Uterus (tissue), 4 donors: ENCODE measurements around the gene IRF2BP2. TPM values are rescaled to one million over a fixed set of nuclear protein-coding genes. Genes with fewer than 3 reads are reported as not detected.

ENCODE experiments used
- DNase-seq, 2 donors: peaks; one replicate each; pipeline ENCODE4 v3.0.0-alpha.2; 2019 to 2020
- H3K27ac ChIP-seq, 2 donors: fragments of 200-600 bp; sonication (generic); 1 replicate in 1 of 2; 2 replicates in 1 of 2; pipeline ENCODE4 v1.5.1; 2016 to 2018
- H3K27me3 ChIP-seq, 2 donors: fragments of 200-600 bp; sonication (generic); one replicate each; pipeline ENCODE4 v1.5.1; 2018 to 2019; ENCODE audit warnings: control low read depth in 1 of 2
- H3K36me3 ChIP-seq, 2 donors: fragments of 200-600 bp; sonication (generic); one replicate each; pipeline ENCODE4 v1.5.1; 2019; ENCODE audit warnings: control low read depth in 1 of 2
- H3K4me1 ChIP-seq, 2 donors: fragments of 200-600 bp; sonication (generic); one replicate each; pipeline ENCODE4 v1.5.1; 2018 to 2019; ENCODE audit warnings: control low read depth in 1 of 2
- H3K4me3 ChIP-seq, 2 donors: fragments of 200-600 bp; sonication (generic); 1 replicate in 1 of 2; 2 replicates in 1 of 2; pipeline ENCODE4 v1.5.1; 2018 to 2019; ENCODE audit warnings: mild to moderate bottlenecking in 1 of 2
- H3K9me3 ChIP-seq, 2 donors: fragments of 200-600 bp; sonication (generic); one replicate each; pipeline ENCODE4 v1.5.1; 2019; ENCODE audit warnings: control low read depth in 1 of 2
- CTCF ChIP-seq, 4 experiments: fragments of 200-600 bp in 2 of 4; fragments of 450-650 bp in 2 of 4; sonication (generic) in 2 of 4; IDR thresholded peaks; one replicate each; pipeline ENCODE4 v1.5.1; 2016 to 2019; ENCODE audit warnings: antibody characterized with exemption in 4 of 4, mild to moderate bottlenecking in 2 of 4, moderate library complexity in 1 of 4
- POLR2A ChIP-seq, 2 donors: fragments of 450-650 bp; IDR thresholded peaks; one replicate each; pipeline ENCODE4 v1.6.1; 2016; ENCODE audit warnings: antibody characterized with exemption in 2 of 2, mild to moderate bottlenecking in 1 of 2, moderate library complexity in 1 of 2
- intact Hi-C: fragments of 100-400 bp; cut with DNase I; formaldehyde crosslinking; loops from one replicate; pipeline ENCODE4 v1.15.1; 2023; ENCODE audit warnings: low total_unique reads
- total RNA-seq, 4 donors: library from RNA; depleted of rRNA in 3 of 4; stranded (reverse); fragments of >200 nt in 3 of 4; gene quantifications; one replicate each; pipeline versions ENCODE4 v1.1.0 to v1.2.4, GENCODE V29; 2014 to 2023
- donor health status: DM: yes; HTN: yes; CAD: no.

IRF2BP2 gene
- total RNA-seq, 4 donors from 2014 or later: 56.8 to 182 (median 124) TPM

GRCh38 chr1:234606784-234607108 lies 3.2 kb downstream of the IRF2BP2 start:
- Histone ChIP-seq H3K4me1 (peaks cover 3 to 11% of the 10 kb centered on the region in 2 donors), H3K4me3 (peak overlapping the region; percentile 48 to 54), H3K27ac (peak overlapping the region; percentile 99 to 100), H3K27me3 (no peaks in the 10 kb centered on the region), H3K36me3 (no peaks in the 10 kb centered on the region), H3K9me3 (no peaks in the 10 kb centered on the region)
- no peak for DNase-seq
- intact Hi-C loops: loop anchor here (5.0 to 10.0 kb wide), 5 partner anchors 72 to 468 kb away; no protein-coding TSS in a partner anchor
- no peak for TF ChIP-seq CTCF (IDR thresholded peaks at IDR 0.05)
- no peak for TF ChIP-seq POLR2A (IDR thresholded peaks at IDR 0.05)

- Histone ChIP-seq H3K9me3 (no peaks in the 10 kb centered on the region), H3K27ac (peak overlapping the region; percentile 99 to 100), H3K27me3 (no peaks in the 10 kb centered on the region), H3K4me1 (peaks cover 3 to 14% of the 10 kb centered on the region in 2 donors), H3K4me3 (peak overlapping the region; percentile 48 to 54), H3K36me3 (no peaks in the 10 kb centered on the region)
- TF ChIP-seq CTCF (IDR thresholded peaks at IDR 0.05) (no peak), POLR2A (IDR thresholded peaks at IDR 0.05) (peak in 1 of 2 donors; percentile 18)
- DNase-seq: no peak
- intact Hi-C loops: loop anchor here (5.0 to 10.0 kb wide), 5 partner anchors 71 to 469 kb away; no protein-coding TSS in a partner anchor
Observed at GRCh38 chr1:234605983-234606783, 3.8 kb downstream of the IRF2BP2 start.

- no peak for DNase-seq
- TF ChIP-seq CTCF (IDR thresholded peaks at IDR 0.05) (no peak), POLR2A (IDR thresholded peaks at IDR 0.05) (no peak)
- H3K9me3 ChIP-seq: no peaks in the 10 kb centered on the region
- intact Hi-C loops: loop anchor here (5.0 to 10.0 kb wide), 5 partner anchors 71 to 469 kb away; no protein-coding TSS in a partner anchor
- peak overlapping the region; percentile 48 to 54 for H3K4me3 ChIP-seq
- peaks cover 9 to 20% of the 10 kb centered on the region in 2 donors for H3K4me1 ChIP-seq
- no peaks in the 10 kb centered on the region for H3K36me3 ChIP-seq
- no peaks in the 10 kb centered on the region for H3K27me3 ChIP-seq
- peak overlapping the region; percentile 99 to 100 for H3K27ac ChIP-seq
Observed at GRCh38 chr1:234605399-234605982, 4.5 kb downstream of the IRF2BP2 start.

GRCh38 chr1:234604495-234605398 lies 5.2 kb downstream of the IRF2BP2 start:
- Histone ChIP-seq H3K36me3 (no peaks in the 10 kb centered on the region), H3K27ac (peak overlapping the region; percentile 99 to 100), H3K27me3 (no peaks in the 10 kb centered on the region), H3K4me1 (peaks cover 9 to 22% of the 10 kb centered on the region in 2 donors), H3K9me3 (no peaks in the 10 kb centered on the region), H3K4me3 (peak overlapping the region; percentile 48 to 54)
- intact Hi-C loops: loop anchor here (5.0 to 10.0 kb wide), 5 partner anchors 70 to 470 kb away; no protein-coding TSS in a partner anchor
- TF ChIP-seq POLR2A (IDR thresholded peaks at IDR 0.05) (no peak), CTCF (IDR thresholded peaks at IDR 0.05) (no peak)
- DNase-seq: no peak
